ENCODE data around the gene LPAR2.

GRCh38 chr19:19662344-19662743 lies 34.3 kb upstream of the LPAR2 start:
- TF ChIP-seq POLR2A (IDR thresholded peaks at IDR 0.05; ENCODE audit: low read depth, low read length) (no peak), POLR2AphosphoS5 (IDR thresholded peaks at IDR 0.05; ENCODE audit: low read depth, low read length) (peak; percentile 3; the same call in 1 of the 2 replicates), TAF1 (IDR thresholded peaks at IDR 0.05; ENCODE audit: borderline replicate concordance, low read depth, low read length) (no peak)
